ENCODE measurements around the gene TMPRSS9. TPM values are rescaled to one million over a fixed set of nuclear protein-coding genes. Genes with fewer than 3 reads are reported as not detected.

TMPRSS9 gene
- polyA plus RNA-seq, 1 donor (not counting 4 experiments of a cell fraction or from before 2014, with no cell fraction given): not detected

DNA sequence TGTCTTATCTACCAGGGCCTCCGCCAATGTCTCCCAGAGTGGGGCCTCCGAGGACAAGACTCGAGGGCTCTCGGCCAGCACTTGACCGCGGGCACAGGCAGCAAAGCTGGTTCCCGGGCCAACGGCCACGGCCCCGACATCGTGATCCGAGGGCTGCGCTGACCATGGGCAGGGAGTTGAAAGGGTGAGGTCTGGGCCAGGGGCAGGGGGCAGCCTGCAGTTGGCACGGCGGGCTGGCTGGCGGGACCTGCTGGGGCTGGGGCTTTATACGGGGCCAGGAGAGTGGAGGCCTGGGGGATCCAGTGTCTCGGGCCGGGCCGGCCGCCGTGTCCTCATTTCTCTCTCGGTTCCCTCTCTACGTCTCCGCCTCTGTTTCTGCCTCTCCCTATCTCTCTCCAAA is 42.3 kb upstream of the TMPRSS9 start:
- Histone ChIP-seq H3K79me2 (ENCODE audit: control insufficient read depth, insufficient read depth, low read length) (no peaks in the 10 kb centered on the region), H3K36me3 (ENCODE audit: control insufficient read depth in 2 of 2, extremely low read depth in 1 of 2, insufficient read depth in 2 of 2, low read length in 2 of 2) (peaks cover 0 to 5% of the 10 kb centered on the region in 2 experiments), H3K27me3 (ENCODE audit: control insufficient read depth, extremely low read depth, insufficient read depth, low read length) (no peaks in the 10 kb centered on the region), H2AFZ (ENCODE audit: control insufficient read depth, low read length) (no peak overlapping the region), H3K9ac (ENCODE audit: control insufficient read depth, extremely low read depth, insufficient read depth, low read length) (no peak overlapping the region), H3K27ac (ENCODE audit: control insufficient read depth, insufficient read depth, low read length) (no peak overlapping the region), H4K20me1 (ENCODE audit: control insufficient read depth, extremely low read depth, insufficient read depth, low read length) (no peaks in the 10 kb centered on the region), H3K9me3 (ENCODE audit: control insufficient read depth, low read depth, low read length) (no peaks in the 10 kb centered on the region), H3K9me1 (ENCODE audit: control insufficient read depth, extremely low read depth, insufficient read depth, low read length) (no peaks in the 10 kb centered on the region), H3K4me3 (ENCODE audit: control insufficient read depth in 2 of 3, extremely low read depth in 1 of 3, insufficient read depth in 2 of 3, low read depth in 1 of 3, low read length in 3 of 3) (no peak overlapping the region), H3K4me1 (ENCODE audit: control insufficient read depth, extremely low read depth, insufficient read depth, low read length) (peaks cover 2% of the 10 kb centered on the region), H3K4me2 (ENCODE audit: control insufficient read depth, extremely low read depth, insufficient read depth, low read depth, low read length) (no peak overlapping the region)
- TF ChIP-seq, protein P1, sequence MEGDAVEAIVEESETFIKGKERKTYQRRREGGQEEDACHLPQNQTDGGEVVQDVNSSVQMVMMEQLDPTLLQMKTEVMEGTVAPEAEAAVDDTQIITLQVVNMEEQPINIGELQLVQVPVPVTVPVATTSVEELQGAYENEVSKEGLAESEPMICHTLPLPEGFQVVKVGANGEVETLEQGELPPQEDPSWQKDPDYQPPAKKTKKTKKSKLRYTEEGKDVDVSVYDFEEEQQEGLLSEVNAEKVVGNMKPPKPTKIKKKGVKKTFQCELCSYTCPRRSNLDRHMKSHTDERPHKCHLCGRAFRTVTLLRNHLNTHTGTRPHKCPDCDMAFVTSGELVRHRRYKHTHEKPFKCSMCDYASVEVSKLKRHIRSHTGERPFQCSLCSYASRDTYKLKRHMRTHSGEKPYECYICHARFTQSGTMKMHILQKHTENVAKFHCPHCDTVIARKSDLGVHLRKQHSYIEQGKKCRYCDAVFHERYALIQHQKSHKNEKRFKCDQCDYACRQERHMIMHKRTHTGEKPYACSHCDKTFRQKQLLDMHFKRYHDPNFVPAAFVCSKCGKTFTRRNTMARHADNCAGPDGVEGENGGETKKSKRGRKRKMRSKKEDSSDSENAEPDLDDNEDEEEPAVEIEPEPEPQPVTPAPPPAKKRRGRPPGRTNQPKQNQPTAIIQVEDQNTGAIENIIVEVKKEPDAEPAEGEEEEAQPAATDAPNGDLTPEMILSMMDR (optimal IDR thresholded peaks at IDR 0.05 in 1 of 3, IDR thresholded peaks at IDR 0.05 in 1 of 3, conservative IDR thresholded peaks at IDR 0.05 in 1 of 3; ENCODE audit: extremely low read depth in 1 of 3, insufficient read depth in 2 of 3, low read length in 3 of 3): no peak
- TF ChIP-seq EZH2 (IDR thresholded peaks at IDR 0.05; ENCODE audit: low read length): no peak
- dilution Hi-C loops (cut with MboI; ENCODE audit: extremely low pct_ligation_motif_present, low sequenced_read_pairs): no loop called here
- DNase-seq (ENCODE audit: low read depth, low spot score) (no peak), FAIRE-seq (no peak)

DNA sequence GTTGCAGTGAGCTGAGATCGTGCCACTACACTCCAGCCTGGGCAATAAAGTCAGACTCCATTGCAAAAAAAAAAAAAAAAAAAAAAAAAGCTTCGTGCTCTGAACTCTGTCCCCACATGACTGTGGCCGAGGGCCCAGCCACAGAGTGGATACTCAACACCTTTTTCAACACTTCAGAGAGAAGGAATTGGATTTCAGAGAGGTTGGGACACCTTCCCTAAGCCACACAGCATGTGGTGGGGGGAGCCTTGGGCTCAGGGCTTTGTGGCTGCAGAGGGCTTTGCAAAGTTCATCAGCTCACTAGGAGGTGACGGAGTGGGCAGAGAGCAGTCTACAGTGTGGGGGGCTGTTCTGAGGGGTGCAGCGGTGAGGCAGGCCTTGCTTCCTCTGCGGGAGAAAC is 41.1 kb upstream of the TMPRSS9 start:
- Histone ChIP-seq H3K4me1 (ENCODE audit: control insufficient read depth, extremely low read depth, insufficient read depth, low read length) (peaks cover 2% of the 10 kb centered on the region), H3K27me3 (ENCODE audit: control insufficient read depth, extremely low read depth, insufficient read depth, low read length) (no peaks in the 10 kb centered on the region), H3K4me3 (ENCODE audit: control insufficient read depth in 2 of 3, extremely low read depth in 1 of 3, insufficient read depth in 2 of 3, low read depth in 1 of 3, low read length in 3 of 3) (no peak overlapping the region), H2AFZ (ENCODE audit: control insufficient read depth, low read length) (no peak overlapping the region), H3K9me3 (ENCODE audit: control insufficient read depth, low read depth, low read length) (no peaks in the 10 kb centered on the region), H3K79me2 (ENCODE audit: control insufficient read depth, insufficient read depth, low read length) (no peaks in the 10 kb centered on the region), H3K36me3 (ENCODE audit: control insufficient read depth in 2 of 2, extremely low read depth in 1 of 2, insufficient read depth in 2 of 2, low read length in 2 of 2) (peaks cover 3 to 5% of the 10 kb centered on the region in 2 experiments), H4K20me1 (ENCODE audit: control insufficient read depth, extremely low read depth, insufficient read depth, low read length) (no peaks in the 10 kb centered on the region), H3K27ac (ENCODE audit: control insufficient read depth, insufficient read depth, low read length) (no peak overlapping the region), H3K4me2 (ENCODE audit: control insufficient read depth, extremely low read depth, insufficient read depth, low read depth, low read length) (no peak overlapping the region), H3K9me1 (ENCODE audit: control insufficient read depth, extremely low read depth, insufficient read depth, low read length) (no peaks in the 10 kb centered on the region), H3K9ac (ENCODE audit: control insufficient read depth, extremely low read depth, insufficient read depth, low read length) (no peak overlapping the region)
- no peak for DNase-seq (ENCODE audit: low read depth, low spot score)
- FAIRE-seq: no peak
- dilution Hi-C loops (cut with MboI; ENCODE audit: extremely low pct_ligation_motif_present, low sequenced_read_pairs): no loop called here
- no peak for TF ChIP-seq EZH2 (IDR thresholded peaks at IDR 0.05; ENCODE audit: low read length)
- TF ChIP-seq, protein P1 (optimal IDR thresholded peaks at IDR 0.05 in 1 of 3, IDR thresholded peaks at IDR 0.05 in 1 of 3, conservative IDR thresholded peaks at IDR 0.05 in 1 of 3; ENCODE audit: extremely low read depth in 1 of 3, insufficient read depth in 2 of 3, low read length in 3 of 3): no peak
